Hematopoietic multipotent progenitor cell treated with erythropoietin and hydrocortisone succinate and interleukin-3 and kit ligand, for 4 days (in vitro differentiated cells): ENCODE data around the gene CAMTA1.
"Not testable (repeated sequence)": the region's sequence is repeated elsewhere in the genome, so short reads cannot be mapped to it uniquely, and the experiment has no call there.

Source experiments
- DNase-seq: peaks from one replicate; pipeline ENCODE4 v3.0.0-alpha.2; 2015

Gene CAMTA1

GRCh38 chr1:7404046-7404742, 618.9 kb downstream of the CAMTA1 start:
- DNase-seq, result no peak

- DNase-seq, result no peak
Measured at GRCh38 chr1:7405844-7406500, 620.7 kb downstream of the CAMTA1 start.

GRCh38 chr1:7406641-7407543, 621.6 kb downstream of the CAMTA1 start:
- DNase-seq, result no peak

GRCh38 chr1:7407544-7407895, 622.3 kb downstream of the CAMTA1 start:
- DNase-seq, result no peak

GRCh38 chr1:7407980-7408770, 622.9 kb downstream of the CAMTA1 start:
- DNase-seq, result no peak

- no peak for DNase-seq
Measured at GRCh38 chr1:7408771-7409150, 623.5 kb downstream of the CAMTA1 start.

- no peak for DNase-seq
Measured at GRCh38 chr1:7409278-7409677, 624.0 kb downstream of the CAMTA1 start.

GRCh38 chr1:7410156-7410555, 624.9 kb downstream of the CAMTA1 start:
- no peak for DNase-seq

- not testable (repeated sequence) for DNase-seq
Measured at GRCh38 chr1:7417618-7418017, 632.4 kb downstream of the CAMTA1 start.

GRCh38 chr1:7418442-7419080, 633.3 kb downstream of the CAMTA1 start:
- no peak for DNase-seq

- no peak for DNase-seq
Measured at GRCh38 chr1:7420098-7420445, 634.8 kb downstream of the CAMTA1 start.

- no peak for DNase-seq
Measured at GRCh38 chr1:7420470-7421100, 635.3 kb downstream of the CAMTA1 start.

- no peak for DNase-seq
Measured at GRCh38 chr1:7421471-7422075, 636.3 kb downstream of the CAMTA1 start.

- DNase-seq, result no peak
Measured at GRCh38 chr1:7422081-7422480, 636.8 kb downstream of the CAMTA1 start.

GRCh38 chr1:7422561-7422960, 637.3 kb downstream of the CAMTA1 start:
- DNase-seq, result no peak

- DNase-seq, result no peak
Measured at GRCh38 chr1:7422966-7423365, 637.7 kb downstream of the CAMTA1 start.

GRCh38 chr1:7424352-7424890, 639.2 kb downstream of the CAMTA1 start:
- no peak for DNase-seq

- DNase-seq, result no peak
Measured at GRCh38 chr1:7425229-7425628, 640.0 kb downstream of the CAMTA1 start.

GRCh38 chr1:7425771-7426170, 640.5 kb downstream of the CAMTA1 start:
- DNase-seq, result no peak

- DNase-seq, result no peak
Measured at GRCh38 chr1:7426780-7427604, 641.7 kb downstream of the CAMTA1 start.
